Calu3 (cell line): Measurements from ENCODE around the gene LIMS2. TPM values are rescaled to one million over a fixed set of nuclear protein-coding genes. Genes with fewer than 3 reads are reported as not detected.

Source experiments
- BruUV-seq: library from RNA; stranded (reverse); fragments of 400-500 nt; replicated peaks from 2 replicates; lab custom pipeline; 2021; lab: Mats Ljungman, UMichigan
- CTCF ChIA-PET: fragments of 300-600 bp; sonication (Branson Sonifier 250); formaldehyde crosslinking; loops from one replicate; lab custom pipeline; 2022; ENCODE audit warnings: antibody characterized with exemption; lab: Charles Lee
- DNase-seq: peaks from one replicate; pipeline ENCODE4 v3.0.0; 2022
- H3K27ac Mint-ChIP-seq: one replicate; pipeline ENCODE4 v1.8.0; 2022; ENCODE audit warnings: mixed read lengths; ENCODE audit not compliant: unreplicated experiment
- H3K27me3 Mint-ChIP-seq: one replicate; pipeline ENCODE4 v1.8.0; 2022; ENCODE audit warnings: mixed read lengths; ENCODE audit not compliant: unreplicated experiment
- H3K36me3 Mint-ChIP-seq: one replicate; pipeline ENCODE4 v1.8.0; 2022; ENCODE audit warnings: mild to moderate bottlenecking, moderate library complexity, mixed read lengths; ENCODE audit not compliant: insufficient read depth, unreplicated experiment
- H3K4me1 Mint-ChIP-seq: one replicate; pipeline ENCODE4 v1.8.0; 2022; ENCODE audit warnings: mild to moderate bottlenecking, low read depth, mixed read lengths; ENCODE audit not compliant: unreplicated experiment
- H3K4me3 Mint-ChIP-seq: one replicate; pipeline ENCODE4 v1.8.0; 2022; ENCODE audit warnings: mild to moderate bottlenecking, low read depth, moderate library complexity, mixed read lengths; ENCODE audit not compliant: unreplicated experiment
- H3K9me3 Mint-ChIP-seq: one replicate; pipeline ENCODE4 v1.8.0; 2022; ENCODE audit warnings: low read depth, mixed read lengths; ENCODE audit not compliant: unreplicated experiment
- CTCF ChIP-seq: fragments of 200-600 bp; IDR thresholded peaks from one replicate; pipeline ENCODE4 v1.8.0; 2022; ENCODE audit warnings: antibody characterized with exemption; ENCODE audit not compliant: unreplicated experiment
- intact Hi-C: fragments of 100-400 bp; cut with micrococcal nuclease; formaldehyde crosslinking; loops from one replicate; pipeline ENCODE4 v1.10.0; 2022; ENCODE audit not compliant: unreplicated experiment
- total RNA-seq: library from RNA; stranded (reverse); gene quantifications from 2 replicates; pipeline ENCODE4 v1.2.3, GENCODE V29; 2022

LIMS2 gene
- total RNA-seq, 1 experiment from 2014 or later = 0.31 TPM

DNA sequence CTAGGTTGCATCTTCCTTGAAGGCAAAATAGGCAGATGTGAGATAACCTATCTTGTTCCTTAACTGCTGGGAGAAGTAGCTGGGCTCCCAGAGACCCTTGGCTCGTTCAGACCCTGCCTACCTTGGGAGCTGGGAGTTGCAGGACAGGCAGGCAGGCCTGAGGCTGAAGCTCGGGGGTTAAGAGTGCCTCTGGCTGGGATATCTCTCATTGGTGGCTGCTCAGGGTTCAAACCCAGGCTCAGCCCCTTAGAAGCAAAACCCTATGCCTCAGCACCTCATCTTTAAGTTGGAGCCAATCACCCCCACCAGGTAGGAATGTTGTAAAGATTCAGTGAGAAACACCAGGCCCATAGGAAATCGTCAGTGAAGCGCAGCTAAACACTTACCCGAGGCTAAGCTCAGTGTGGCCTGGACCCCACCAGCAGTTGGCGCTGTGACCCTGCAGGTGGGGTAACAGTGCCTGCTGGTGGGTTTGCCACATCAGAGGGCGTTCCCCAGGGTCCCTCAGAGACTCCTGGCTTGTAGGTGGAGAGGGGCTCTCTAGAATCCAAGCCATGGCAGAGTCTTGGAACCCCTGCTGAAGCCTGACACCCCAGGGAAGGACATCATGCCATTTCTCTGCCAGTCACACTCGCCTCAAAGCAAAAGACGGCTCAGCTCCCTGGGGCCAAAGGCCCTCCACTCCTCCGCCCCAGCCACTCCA is 84.0 kb downstream of the LIMS2 start:
- Mint-ChIP-seq H3K27me3 (peaks cover 34% of the 10 kb centered on the region), H3K27ac (no peak overlapping the region), H3K4me1 (no peaks in the 10 kb centered on the region), H3K9me3 (no peaks in the 10 kb centered on the region), H3K36me3 (no peaks in the 10 kb centered on the region), H3K4me3 (no peak overlapping the region)
- no TSS peak for BruUV-seq
- DNase-seq = peak; percentile 71
- CTCF ChIA-PET = interaction anchor here (0.6 to 2.3 kb wide), 12 partner anchors 27 to 472 kb away, joined by 3 to 20 read pairs (median 4); partner anchors contain the start of genes IWS1 and WDR33
- intact Hi-C loops = loop anchor here (1.0 to 5.0 kb wide), 2 partner anchors 58 to 106 kb away; no protein-coding TSS in a partner anchor
- TF ChIP-seq CTCF = peak; percentile 80

- DNase-seq = no peak
- Mint-ChIP-seq H3K27me3 (peaks cover 34% of the 10 kb centered on the region), H3K27ac (no peak overlapping the region), H3K4me3 (no peak overlapping the region), H3K4me1 (no peaks in the 10 kb centered on the region), H3K36me3 (no peaks in the 10 kb centered on the region), H3K9me3 (no peaks in the 10 kb centered on the region)
- TF ChIP-seq CTCF = no peak
- intact Hi-C loops = loop anchor here (1.0 to 5.0 kb wide), 2 partner anchors 59 to 107 kb away; no protein-coding TSS in a partner anchor
- CTCF ChIA-PET = interaction anchor here (0.6 to 2.3 kb wide), 12 partner anchors 27 to 473 kb away, joined by 3 to 20 read pairs (median 4); partner anchors contain the start of genes IWS1 and WDR33
- no TSS peak for BruUV-seq
Measured at GRCh38 chr2:127590386-127591190, 84.7 kb downstream of the LIMS2 start.

DNA sequence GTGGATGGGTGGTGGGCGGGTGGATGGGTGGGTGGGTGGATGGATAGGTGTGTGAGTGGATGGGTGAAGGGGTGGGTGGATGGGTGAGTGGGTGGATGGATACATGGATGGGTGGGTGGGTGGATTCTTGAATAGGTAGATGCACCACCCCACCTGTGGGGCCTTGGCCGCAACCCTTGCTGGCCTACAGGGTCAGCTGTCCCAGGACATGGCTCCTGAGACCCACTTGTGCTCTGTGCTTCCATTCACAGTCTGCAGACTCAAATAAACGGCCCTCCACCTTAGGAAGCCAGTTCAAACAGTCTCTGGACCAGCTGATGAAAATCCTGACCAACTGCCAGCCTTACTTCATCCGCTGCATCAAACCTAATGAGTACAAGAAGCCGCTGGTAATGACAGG is 85.5 kb downstream of the LIMS2 start:
- Mint-ChIP-seq H3K27ac (no peak overlapping the region), H3K36me3 (no peaks in the 10 kb centered on the region), H3K27me3 (peaks cover 34% of the 10 kb centered on the region), H3K4me3 (no peak overlapping the region), H3K4me1 (no peaks in the 10 kb centered on the region), H3K9me3 (no peaks in the 10 kb centered on the region)
- TF ChIP-seq CTCF = no peak
- intact Hi-C loops = loop anchor here (5.0 kb wide), 1 partner anchor 107 kb away; no protein-coding TSS in a partner anchor
- DNase-seq = no peak
- CTCF ChIA-PET = interaction anchor here (2.3 kb wide), 1 partner anchor 106 kb away, joined by 20 read pairs; no protein-coding TSS in a partner anchor
- BruUV-seq = no TSS peak

GRCh38 chr2:127589358-127589757 is 86.0 kb downstream of the LIMS2 start:
- no peak for TF ChIP-seq CTCF
- no peak overlapping the region for H3K4me3 Mint-ChIP-seq
- no peaks in the 10 kb centered on the region for H3K9me3 Mint-ChIP-seq
- intact Hi-C loops = no loop called here
- no TSS peak for BruUV-seq
- H3K27me3 Mint-ChIP-seq = peaks cover 35% of the 10 kb centered on the region
- no peaks in the 10 kb centered on the region for H3K4me1 Mint-ChIP-seq
- no peak for DNase-seq
- no peaks in the 10 kb centered on the region for H3K36me3 Mint-ChIP-seq
- no peak overlapping the region for H3K27ac Mint-ChIP-seq
- CTCF ChIA-PET = no interaction called here

Other genes starting within 250 kb of the LIMS2 start
- 47.6 and 48.9 TPM in 2 replicates for gene IWS1, start 149.0 kb downstream of the LIMS2 start, total RNA-seq
- gene MYO7B, start 139.8 kb downstream of the LIMS2 start, total RNA-seq = 0.05 and 0.39 TPM in 2 replicates
- not detected in 2 replicates for gene GPR17, start 29.4 kb downstream of the LIMS2 start, total RNA-seq
- gene SFT2D3, start 26.0 kb upstream of the LIMS2 start, total RNA-seq = 8.7 and 9.3 TPM in 2 replicates
- 61.1 and 64.7 TPM in 2 replicates for gene WDR33, start 135.6 kb upstream of the LIMS2 start, total RNA-seq
- 51.2 and 56.4 TPM in 2 replicates for gene POLR2D, start 182.6 kb upstream of the LIMS2 start, total RNA-seq
- 19.8 and 21.6 TPM in 2 replicates for gene AMMECR1L, start 210.4 kb upstream of the LIMS2 start, total RNA-seq